Right atrium auricular region (tissue), 2 donors: ENCODE results near the gene TCF7L2. TPM values are rescaled to one million over a fixed set of nuclear protein-coding genes. Genes with fewer than 3 reads are reported as not detected.

ENCODE experiments used
- DNase-seq: peaks from one replicate; pipeline ENCODE4 v3.0.0-alpha.2; 2019; ENCODE audit warnings: low spot score
- H3K27ac ChIP-seq, 2 donors: fragments of 200-600 bp; sonication (generic); 1 replicate in 1 of 2; 2 replicates in 1 of 2; pipeline ENCODE4 v1.5.1; 2016 to 2019
- H3K27me3 ChIP-seq, 2 donors: fragments of 200-600 bp; sonication (generic); one replicate each; pipeline versions ENCODE4 v1.5.1 to v1.6.0; 2017 to 2019
- H3K36me3 ChIP-seq: fragments of 200-600 bp; sonication (generic); one replicate; pipeline ENCODE4 v1.5.1; 2016
- H3K4me1 ChIP-seq, 2 donors: fragments of 200-600 bp; sonication (generic); one replicate each; pipeline versions ENCODE4 v1.5.1 to v1.6.0; 2017 to 2019
- H3K4me3 ChIP-seq, 2 donors: fragments of 200-600 bp; sonication (generic); 1 replicate in 1 of 2; 2 replicates in 1 of 2; pipeline ENCODE4 v1.5.1; 2017 to 2019; ENCODE audit warnings: mild to moderate bottlenecking in 1 of 2, moderate library complexity in 1 of 2
- H3K9me3 ChIP-seq, 2 donors: fragments of 200-600 bp; sonication (generic); one replicate each; pipeline ENCODE4 v1.5.1; 2019
- total RNA-seq, 2 donors: library from RNA; depleted of rRNA; stranded (reverse); fragments of >200 nt; gene quantifications; one replicate each; pipeline ENCODE4 v1.1.0, GENCODE V29; 2016
- TF ChIP-seq, protein P1 (sequence below), 2 donors: fragments of 200-600 bp; sonication (generic); IDR thresholded peaks; one replicate each; pipeline ENCODE4 v1.5.1; 2019; ENCODE audit warnings: antibody characterized with exemption in 2 of 2

The TCF7L2 gene
- total RNA-seq, 2 donors from 2014 or later, result 8.5 to 11.3 TPM

DNA sequence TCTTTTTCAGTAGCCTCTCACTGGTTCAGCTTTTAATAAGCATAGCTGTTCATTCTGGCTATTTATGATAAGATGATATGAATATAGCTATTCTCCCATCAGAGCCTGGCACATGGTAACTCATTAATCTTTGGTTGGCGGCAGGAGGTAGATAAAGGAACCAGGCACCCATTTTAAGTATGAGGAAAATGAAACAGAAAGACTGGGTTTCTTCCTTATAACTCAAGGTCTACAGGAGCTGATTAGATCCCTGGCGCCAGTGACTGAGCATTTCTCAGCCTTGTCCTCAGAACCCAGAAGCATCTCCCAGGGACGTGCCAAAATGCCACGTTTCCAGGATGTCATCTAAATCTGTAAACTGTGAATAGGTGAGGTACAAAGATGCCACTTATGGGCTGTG lies 141.9 kb downstream of the TCF7L2 start:
- Histone ChIP-seq H3K4me1 (peaks cover 0 to 29% of the 10 kb centered on the region in 2 donors), H3K27me3 (no peaks in the 10 kb centered on the region), H3K36me3 (no peaks in the 10 kb centered on the region), H3K27ac (no peak overlapping the region), H3K4me3 (no peak overlapping the region), H3K9me3 (no peaks in the 10 kb centered on the region)
- TF ChIP-seq, protein P1, sequence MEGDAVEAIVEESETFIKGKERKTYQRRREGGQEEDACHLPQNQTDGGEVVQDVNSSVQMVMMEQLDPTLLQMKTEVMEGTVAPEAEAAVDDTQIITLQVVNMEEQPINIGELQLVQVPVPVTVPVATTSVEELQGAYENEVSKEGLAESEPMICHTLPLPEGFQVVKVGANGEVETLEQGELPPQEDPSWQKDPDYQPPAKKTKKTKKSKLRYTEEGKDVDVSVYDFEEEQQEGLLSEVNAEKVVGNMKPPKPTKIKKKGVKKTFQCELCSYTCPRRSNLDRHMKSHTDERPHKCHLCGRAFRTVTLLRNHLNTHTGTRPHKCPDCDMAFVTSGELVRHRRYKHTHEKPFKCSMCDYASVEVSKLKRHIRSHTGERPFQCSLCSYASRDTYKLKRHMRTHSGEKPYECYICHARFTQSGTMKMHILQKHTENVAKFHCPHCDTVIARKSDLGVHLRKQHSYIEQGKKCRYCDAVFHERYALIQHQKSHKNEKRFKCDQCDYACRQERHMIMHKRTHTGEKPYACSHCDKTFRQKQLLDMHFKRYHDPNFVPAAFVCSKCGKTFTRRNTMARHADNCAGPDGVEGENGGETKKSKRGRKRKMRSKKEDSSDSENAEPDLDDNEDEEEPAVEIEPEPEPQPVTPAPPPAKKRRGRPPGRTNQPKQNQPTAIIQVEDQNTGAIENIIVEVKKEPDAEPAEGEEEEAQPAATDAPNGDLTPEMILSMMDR (IDR thresholded peaks at IDR 0.05), result no peak
- peak; percentile 32 for DNase-seq

DNA sequence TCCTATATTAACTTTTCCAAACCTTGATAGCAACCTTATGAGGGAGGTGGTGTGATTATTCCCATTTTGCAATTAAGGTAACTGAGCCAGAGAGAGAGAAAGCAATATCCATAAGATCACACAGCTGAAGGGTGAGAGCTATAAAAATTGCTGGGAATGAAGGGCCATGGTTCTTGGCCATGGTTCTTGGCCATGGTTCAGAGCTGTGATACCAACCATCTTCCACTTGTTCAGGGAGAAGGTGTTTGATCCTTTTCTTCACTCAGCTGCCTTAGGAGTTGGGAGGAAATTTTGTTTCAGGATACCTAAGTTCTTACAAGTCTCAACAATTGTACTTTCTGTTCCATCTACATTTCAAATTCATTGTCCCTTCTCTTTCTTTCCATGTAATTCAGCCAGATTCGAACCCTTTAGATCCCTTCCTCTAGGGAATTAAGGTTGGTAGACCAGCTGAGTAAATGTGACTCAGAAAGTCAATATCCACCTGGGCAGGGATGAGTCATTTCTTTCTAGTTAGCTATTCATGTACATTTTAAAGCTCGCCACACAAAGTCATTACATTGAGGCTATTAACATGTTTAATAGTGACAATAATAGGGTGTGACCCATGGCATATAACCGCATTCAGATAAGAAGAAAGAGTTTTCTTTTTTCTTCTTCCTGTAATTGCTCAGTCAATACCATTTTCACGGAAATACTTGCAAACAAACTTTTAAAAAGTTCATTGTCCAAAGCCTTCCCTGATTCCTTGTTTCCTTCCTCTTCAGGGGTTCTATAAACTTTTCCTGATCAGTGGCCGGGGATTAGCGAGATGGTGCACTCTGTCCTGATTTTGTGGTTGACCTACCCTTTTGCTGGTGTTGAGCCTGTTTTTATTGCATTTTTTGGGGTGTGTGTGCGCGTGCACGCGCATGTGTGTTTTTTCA lies 143.4 kb downstream of the TCF7L2 start:
- Histone ChIP-seq H3K36me3 (no peaks in the 10 kb centered on the region), H3K27me3 (no peaks in the 10 kb centered on the region), H3K4me1 (peaks cover 0 to 25% of the 10 kb centered on the region in 2 donors), H3K9me3 (no peaks in the 10 kb centered on the region), H3K4me3 (no peak overlapping the region), H3K27ac (no peak overlapping the region)
- TF ChIP-seq, protein P1 (IDR thresholded peaks at IDR 0.05), result no peak
- DNase-seq, result no peak

DNA sequence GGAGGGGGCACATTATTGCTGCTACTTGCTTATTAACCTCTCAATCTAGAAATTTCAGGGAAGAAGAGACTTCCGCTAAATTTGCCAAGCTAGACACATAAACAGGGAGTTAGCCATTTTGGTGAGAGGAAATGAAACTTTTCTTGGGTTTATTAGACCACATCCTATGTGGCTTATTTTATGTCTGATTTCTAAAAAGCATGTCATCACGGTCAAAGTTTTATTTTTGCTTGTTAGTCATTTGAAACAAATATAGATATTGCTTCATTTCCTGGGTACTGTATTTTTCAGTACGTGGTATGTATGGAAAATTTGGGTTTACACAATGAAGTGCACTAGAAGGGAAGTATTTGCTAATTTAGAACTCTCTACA lies 144.1 kb downstream of the TCF7L2 start:
- no peak for DNase-seq
- Histone ChIP-seq H3K4me3 (no peak overlapping the region), H3K27ac (no peak overlapping the region), H3K36me3 (no peaks in the 10 kb centered on the region), H3K9me3 (no peaks in the 10 kb centered on the region), H3K4me1 (peaks cover 0 to 28% of the 10 kb centered on the region in 2 donors), H3K27me3 (no peaks in the 10 kb centered on the region)
- TF ChIP-seq, protein P1 (IDR thresholded peaks at IDR 0.05), result no peak

DNA sequence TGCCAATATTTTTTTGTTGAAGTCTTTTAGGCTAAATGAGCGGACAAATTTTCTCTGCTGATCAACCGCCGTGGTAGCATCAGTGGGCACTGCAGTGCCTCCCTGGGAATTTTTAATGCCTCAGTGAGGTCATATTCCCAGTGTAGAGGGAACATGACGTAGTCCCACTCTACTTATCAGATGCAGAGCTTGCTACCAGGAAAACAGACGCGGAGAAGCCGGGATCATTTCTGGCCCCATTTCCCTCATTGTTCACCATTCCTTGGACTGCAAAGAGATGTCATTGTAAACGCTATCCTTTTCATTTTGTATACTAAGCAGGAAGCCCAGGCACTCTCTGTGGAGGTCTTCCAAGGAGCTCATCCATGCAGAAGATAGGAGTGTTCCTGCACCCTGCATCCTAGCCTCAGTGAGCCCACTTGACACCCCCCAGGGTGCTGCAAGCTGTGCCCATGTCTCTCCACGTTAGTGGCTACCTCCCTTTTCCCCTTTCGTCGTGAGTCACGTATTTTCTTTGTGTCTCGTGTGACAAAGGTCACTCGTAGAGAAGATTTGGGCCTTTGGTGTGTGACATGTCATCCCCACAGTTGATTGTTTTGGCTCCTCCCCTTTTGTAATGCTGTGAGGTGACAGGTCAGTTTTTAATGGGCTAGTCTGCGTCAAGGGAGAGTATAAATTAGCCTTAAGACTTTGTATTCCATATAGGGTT lies 145.5 kb downstream of the TCF7L2 start:
- Histone ChIP-seq H3K27ac (peak overlapping the region; percentile 20 to 23), H3K27me3 (no peaks in the 10 kb centered on the region), H3K9me3 (no peaks in the 10 kb centered on the region), H3K36me3 (no peaks in the 10 kb centered on the region), H3K4me1 (peaks cover 0 to 40% of the 10 kb centered on the region in 2 donors), H3K4me3 (no peak overlapping the region)
- TF ChIP-seq, protein P1 (IDR thresholded peaks at IDR 0.05), result no peak
- no peak for DNase-seq

DNA sequence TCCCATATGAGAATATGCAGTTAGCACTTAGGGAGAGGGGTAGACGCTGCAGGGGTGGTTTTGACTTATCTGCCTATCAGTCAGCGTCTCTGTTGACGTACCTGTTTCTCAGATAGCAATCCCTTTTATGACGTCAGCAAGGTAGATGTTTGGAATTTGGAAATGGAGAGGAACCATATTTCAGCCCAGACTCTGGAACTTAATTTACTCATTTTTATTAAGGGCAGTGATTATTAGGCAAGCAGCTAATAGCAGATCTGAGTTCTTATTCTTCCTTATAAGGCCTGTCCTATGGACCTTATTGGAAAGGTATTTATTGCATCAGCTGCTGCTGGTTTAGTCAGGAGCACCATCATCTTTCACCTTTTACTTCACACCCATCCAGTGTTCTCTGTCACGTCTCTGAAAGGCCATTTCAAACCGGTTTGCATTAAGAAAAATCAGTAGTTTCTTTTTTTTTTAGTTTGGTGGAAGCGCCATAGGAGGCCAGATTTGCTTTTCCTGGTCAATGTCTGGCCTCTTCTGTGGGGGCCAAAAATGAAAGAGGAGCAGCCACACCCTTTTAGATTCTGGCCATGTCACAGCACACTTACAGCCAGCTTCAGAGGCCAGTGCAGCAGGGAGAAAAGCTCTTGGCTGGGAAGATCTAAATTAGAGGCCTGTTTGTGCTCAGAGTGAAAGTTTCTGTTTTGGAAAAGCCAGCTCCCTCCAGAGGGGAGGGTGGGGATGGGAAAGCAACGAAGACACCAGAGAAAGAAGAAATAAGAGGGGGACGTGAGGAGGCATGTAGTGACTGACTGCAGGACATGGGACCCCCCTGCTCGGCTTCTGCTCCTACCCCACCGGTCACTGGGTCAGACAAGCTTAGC lies 146.3 kb downstream of the TCF7L2 start:
- Histone ChIP-seq H3K36me3 (no peaks in the 10 kb centered on the region), H3K27ac (peak overlapping the region; percentile 37 to 64), H3K4me3 (no peak overlapping the region), H3K27me3 (no peaks in the 10 kb centered on the region), H3K9me3 (no peaks in the 10 kb centered on the region), H3K4me1 (peaks cover 0 to 40% of the 10 kb centered on the region in 2 donors)
- TF ChIP-seq, protein P1 (IDR thresholded peaks at IDR 0.05), result no peak
- DNase-seq, result no peak
